HG03280 (cell line): Measurements from ENCODE around the gene TBP.

Experiments used
- ATAC-seq: cut with Tn5 transposase; IDR thresholded peaks from one replicate; pipeline ENCODE4 v1.9.1; 2021; ENCODE audit warnings: mild to moderate bottlenecking, moderate library complexity; ENCODE audit not compliant: unreplicated experiment

The TBP gene

DNA sequence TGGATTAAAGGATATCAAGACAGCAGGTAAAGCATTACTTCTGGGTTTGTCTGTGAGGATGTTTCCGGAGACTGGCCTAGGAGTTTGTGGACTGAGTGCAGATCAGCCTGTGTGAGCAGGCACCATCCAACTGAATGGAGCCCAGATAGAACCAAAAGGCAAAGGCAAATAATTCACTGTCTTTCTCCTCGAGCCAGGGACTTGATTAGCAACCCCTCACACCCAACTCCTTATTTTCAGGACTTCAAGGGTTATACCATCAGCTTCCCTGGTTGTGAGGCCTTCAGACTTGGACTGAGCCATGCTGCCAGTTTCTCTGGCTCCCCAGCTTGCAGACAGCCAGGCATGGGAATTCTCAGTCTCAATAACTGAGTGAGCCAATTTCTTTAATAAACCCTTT is 20.4 kb upstream of the TBP start:
- no peak for ATAC-seq

DNA sequence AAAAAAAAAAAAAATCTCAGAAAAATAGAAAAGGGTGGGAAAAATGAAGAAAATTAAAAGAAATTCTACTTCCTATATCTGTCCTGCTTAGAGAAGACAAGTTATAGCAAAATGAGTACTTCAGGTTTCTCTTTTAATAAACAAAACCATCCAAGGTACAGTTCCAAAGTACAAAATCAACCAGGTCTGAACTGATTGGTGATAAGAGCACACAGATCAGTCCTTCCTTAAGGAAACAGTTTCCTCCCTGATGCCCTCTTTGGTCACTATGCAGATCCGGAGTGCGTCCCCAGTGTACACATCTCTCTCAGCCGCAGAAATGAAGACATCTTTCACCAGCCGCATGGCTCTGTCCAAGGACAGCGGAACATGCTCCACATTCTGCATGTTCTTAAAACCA is 19.2 kb upstream of the TBP start:
- ATAC-seq: no peak

DNA sequence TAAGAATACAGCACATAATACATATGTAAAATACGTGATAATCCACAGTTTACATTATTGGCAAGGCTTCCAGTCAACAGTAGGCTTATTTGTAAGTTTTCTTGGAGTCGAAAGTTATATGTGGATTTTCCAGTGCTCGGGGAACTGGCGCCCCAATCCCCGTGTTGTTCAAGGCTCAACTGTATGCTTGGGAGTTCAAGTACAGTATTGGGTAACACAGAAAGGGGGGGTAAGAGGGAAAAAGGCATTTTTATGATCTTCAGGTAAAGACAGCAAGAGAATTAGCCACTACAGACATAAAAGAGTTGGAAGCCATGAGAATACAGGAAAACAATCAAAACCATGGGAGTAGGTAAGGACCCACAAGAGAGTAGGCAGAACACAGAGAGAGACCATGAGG is 17.5 kb upstream of the TBP start:
- ATAC-seq: no peak

DNA sequence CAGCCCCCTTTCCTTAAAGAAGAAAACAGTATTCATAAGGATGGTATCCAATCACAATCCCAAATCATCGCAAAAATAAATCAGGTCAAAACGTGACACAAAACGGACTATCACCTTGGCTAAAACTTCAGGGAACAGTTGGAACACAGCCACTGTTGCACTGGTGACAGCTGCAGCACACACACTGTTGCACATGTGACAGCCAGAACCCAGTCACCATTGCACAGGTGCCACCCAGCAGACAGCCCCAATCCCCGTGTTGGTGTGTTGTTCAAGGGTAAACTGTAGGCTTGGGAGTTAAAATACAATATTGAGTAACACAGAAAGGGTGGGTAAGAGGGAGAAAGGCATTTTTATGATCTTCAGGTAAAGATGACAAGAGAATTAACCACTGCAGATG is 16.8 kb upstream of the TBP start:
- no peak for ATAC-seq

DNA sequence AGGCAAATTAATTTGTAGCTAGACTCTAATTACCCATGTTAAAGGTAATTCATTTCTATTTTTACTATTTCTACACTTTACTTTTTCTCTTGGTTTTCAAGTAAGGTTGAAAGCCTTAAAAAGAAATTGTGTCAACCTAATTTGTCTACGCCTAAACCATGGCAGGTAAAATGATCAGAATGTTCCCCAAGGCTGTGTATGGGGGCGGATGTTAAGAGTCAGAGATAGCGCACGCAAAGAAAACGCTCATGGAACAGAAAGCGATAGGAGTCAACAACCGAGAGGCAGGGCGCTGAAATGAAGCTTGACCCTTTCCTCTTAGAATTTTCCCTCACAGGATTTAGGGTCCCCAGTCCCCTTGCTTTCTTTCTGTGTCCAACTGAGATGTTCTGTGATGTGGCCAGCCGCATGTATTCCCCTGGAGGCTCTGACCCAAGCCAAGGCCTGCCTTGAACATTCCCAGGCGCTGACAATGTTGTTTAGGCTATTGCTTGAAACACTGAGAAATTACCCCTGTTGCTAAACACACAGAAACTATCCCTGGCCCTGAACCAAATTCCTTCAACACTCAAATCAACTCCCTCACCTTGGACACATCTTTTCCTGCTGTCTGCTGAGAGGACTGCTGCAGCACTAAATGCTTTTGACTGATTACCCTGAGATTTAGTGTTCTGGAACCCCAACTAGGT is 12.0 kb upstream of the TBP start:
- no peak for ATAC-seq

DNA sequence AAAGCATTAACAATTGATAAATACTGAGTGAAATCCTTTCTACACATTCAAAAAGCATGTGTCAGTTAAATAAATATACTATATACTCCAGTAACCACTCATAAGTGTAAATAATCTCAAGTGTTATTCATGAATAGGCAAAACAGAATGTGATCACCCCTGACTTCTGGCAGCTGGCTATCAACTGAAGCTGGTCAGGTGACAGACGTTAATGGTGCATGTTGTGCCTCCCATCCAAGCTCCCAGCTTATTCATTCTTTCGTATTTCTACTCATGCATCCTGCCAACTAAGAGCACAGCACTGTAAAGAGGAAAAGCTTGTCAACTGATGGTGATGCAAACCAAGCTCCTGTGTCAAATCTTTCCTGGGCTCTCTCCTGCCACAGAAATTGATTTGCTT is 8.8 kb upstream of the TBP start:
- no peak for ATAC-seq

DNA sequence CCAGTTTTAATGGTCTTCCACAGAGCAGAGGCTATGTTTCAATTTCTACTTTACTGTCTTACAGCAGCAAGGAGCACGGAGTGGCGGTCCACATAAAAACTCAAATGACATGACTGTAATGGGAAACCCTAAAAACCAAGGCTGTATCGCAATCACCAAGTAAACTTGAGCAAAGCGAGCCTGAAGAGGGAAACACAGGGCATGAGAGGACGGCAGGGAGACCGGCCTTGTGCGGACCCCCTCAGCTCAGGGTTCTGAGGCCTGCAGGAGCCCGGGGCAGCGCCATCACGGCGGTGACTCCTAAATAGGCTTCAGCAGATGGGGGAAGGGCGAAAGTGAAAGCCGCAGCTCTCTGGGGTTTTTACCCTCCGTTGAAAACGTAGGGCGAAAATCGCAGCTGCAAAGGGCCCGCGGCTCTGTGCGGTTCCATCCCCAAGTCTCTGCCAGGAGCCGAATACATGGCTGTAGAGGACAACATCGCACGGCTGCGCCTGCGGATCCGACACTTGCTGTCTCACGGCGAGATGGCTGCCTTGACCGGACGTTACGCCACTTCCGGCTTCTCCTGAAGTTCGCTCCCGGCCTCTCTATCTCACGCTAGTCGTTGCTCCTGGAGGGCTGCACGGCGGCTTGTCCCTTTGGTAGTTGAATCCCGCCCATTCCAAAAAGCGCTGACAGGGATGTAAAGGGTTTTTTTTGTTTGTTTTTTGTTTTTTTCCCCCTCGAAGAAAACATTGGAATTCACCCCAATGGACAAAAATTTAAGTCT is 1.2 kb upstream of the TBP start, which contains the start of gene PSMB1:
Gene PSMB1 (minus strand): TSS at position 543 of the 769 bp plus-strand sequence. CDS start 65 bp downstream, at position 478.
- ATAC-seq: peak; percentile 51

DNA sequence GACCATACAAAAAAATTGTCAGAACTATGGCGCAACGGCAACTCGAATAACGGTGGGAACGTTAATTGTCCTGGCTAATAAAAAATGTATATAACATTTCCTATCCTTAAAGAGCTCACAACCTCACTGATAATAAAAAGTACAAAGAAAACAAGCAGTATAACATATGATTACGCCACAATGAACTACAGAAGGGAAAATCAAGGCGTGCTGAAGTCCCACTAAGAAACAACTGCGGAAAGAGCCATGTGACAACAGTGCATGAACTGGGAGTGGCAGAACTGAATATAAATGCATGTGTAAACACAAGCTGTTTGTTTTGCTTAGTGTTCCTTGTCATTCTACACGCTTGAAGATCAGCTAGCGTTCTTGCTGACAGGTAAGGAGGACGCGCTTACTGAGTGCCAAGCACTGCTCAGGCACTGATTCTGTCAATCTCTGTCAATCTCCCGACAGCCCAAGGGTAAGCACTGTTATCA is 596 bp upstream of the TBP start:
- peak; percentile 40 for ATAC-seq

DNA sequence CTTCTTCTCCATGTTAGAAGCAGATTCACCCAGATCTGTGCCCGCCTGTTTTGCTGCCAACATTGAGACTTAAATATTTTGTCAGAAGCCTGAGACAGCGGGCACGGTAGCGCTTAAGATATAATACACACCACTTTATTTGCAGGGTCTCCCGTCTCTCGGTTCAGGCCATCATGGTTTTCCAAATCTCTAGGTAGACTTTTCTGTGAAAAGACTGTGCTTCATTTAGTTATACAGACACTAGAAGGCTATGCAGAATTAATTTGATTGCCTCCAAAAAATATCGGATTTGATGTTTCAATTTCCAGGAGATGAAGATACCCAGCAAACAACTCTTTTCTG is 598 bp downstream of the TBP start:
- no peak for ATAC-seq

DNA sequence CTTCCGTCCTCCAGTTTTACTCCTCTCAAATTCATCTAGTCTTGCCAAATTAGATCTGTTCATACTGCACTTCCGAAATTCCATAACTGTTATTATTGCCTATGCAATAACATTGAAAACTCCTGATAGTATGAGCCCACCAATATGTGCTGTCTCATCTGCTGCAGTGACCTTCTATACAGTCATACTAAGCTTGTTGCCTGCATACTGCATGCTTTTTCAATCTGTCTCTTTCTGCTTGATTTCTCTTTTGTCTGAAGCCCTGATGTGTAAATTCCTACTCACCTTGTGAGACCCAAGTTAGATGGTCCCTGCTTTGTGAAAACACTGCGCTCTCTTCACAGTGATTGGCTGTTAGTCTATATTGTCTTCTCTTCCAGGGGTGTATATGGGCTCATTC is 1.1 kb downstream of the TBP start:
- no peak for ATAC-seq

DNA sequence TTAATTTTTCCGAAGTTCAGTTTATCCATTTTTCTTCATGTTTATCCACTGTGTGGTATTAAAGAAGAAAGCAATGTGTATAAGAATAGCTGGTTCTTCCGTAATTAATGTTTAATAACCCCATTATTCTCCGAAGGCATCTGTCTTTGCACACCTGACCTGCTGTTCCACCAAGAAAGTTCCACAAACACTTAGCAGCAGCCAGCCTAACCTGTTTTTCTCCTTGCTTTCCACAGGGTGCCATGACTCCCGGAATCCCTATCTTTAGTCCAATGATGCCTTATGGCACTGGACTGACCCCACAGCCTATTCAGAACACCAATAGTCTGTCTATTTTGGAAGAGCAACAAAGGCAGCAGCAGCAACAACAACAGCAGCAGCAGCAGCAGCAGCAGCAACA is 7.4 kb downstream of the TBP start:
- ATAC-seq: no peak

DNA sequence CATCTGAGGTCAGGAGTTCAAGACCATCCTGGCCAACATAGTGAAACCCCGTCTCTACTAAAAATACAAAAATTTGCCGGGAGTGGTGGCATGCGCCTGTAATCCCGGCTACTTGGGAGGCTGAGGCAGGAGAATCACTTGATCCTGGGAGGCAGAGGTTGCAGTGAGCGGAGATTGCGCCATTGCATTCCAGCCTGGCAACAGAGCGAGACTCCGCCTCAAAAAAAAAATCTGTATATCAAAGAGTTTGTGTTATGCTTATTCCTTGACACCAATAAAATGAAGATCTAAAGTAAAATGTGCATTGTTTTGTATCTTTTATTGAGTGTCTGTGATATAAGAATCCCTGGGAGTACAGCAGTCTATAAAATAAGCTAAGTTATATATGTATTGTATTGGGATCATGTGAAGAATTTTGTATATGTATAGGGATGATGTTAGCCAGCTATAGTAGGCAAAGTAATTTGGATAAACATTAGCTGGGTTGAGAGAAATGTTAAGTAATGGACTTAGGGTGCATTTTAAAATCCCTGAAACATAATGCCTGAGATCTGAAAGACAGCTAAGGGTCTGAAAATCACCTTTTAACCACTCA is 10.9 kb downstream of the TBP start:
- ATAC-seq: no peak

DNA sequence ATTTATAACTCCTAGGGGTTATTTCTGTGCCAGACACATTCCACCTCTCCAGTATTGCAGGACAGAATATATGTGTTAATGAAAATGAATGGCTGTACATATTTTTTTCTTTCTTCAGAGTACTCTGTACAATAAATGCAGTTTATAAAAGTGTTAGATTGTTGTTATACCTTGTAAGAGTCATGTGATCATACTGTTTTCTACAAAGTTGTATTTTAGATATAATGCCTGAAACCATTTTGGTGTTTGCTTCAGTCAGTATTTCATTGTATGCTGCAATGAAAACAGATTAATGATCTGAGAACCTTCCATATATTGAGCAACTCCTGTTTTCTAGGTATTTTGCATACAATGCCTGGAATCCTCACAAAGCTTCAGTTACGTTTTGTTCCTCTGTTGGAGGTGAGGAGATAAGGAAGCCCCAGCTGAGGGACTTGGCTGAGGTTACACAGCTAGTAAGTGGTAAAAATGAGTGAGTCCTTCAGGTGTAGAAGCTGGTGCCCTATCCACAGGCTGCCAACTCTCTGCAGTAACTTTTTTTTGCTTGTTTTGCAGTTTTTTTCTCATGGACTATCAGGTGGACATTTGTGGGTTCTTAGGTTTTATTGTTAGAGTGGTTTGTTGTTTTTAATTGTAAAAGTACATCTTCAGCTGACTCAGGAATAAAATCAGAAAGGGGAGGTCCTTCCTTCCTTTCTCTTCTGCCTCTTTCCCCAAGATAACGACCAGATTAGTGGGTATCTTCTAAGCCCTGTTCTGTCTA is 18.7 kb downstream of the TBP start:
- no peak for ATAC-seq

DNA sequence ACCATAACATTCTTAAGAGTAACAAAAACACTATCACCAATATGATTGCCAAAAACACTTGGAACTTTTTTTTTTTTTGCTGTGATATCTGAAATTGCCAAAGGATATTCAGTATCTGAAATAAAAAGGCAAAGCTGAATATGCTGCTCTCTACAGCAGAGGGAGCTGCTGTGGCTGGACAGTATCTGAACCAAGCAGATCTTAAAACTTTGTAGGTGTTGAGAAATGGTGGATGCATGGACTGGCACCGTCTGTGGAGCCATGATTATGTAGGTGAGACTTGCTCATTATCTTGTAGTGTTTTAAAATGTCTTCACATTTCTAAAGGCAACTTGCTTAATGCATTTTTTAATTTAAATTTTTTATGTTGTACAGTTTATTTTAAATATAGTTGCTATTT is 21.1 kb downstream of the TBP start:
- no peak for ATAC-seq

DNA sequence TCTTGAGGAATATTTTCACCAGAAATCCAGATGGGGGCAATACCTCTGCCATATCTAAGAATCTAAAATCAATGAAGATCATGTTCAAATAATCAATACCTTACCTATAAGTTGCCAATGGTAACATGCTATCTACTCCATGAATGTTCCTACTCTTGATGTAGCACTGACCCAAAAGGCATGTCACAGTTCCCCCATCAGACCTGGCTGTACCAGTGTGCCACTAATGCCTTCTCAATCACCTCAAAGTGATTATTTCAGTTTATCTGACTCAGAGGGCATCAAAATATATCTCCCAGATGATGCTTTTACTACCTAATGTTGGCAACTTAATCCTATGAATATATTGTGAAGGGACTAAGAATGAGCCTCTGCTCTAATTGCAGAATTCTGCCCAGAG is 24.7 kb downstream of the TBP start:
- ATAC-seq: no peak

DNA sequence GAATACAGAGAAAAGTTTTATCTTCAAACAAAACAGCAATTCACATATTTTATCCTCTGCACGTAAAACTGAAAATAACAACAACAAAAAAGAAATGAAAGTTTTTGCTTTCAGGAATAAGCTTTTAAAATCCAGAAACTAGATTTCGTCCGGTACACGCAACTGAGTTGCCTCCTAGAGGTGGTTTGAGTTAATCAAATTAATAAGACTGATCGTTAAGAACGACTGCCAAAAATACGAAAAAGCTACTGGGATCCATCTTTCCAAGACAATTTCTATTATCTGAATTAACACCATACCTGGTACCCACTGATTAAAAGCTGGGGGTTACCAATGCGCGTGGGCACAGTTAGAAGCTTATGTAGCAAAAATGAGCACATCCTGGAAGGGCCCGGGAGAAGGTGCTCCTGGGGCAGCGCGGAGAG is 29.6 kb downstream of the TBP start:
- no peak for ATAC-seq

DNA sequence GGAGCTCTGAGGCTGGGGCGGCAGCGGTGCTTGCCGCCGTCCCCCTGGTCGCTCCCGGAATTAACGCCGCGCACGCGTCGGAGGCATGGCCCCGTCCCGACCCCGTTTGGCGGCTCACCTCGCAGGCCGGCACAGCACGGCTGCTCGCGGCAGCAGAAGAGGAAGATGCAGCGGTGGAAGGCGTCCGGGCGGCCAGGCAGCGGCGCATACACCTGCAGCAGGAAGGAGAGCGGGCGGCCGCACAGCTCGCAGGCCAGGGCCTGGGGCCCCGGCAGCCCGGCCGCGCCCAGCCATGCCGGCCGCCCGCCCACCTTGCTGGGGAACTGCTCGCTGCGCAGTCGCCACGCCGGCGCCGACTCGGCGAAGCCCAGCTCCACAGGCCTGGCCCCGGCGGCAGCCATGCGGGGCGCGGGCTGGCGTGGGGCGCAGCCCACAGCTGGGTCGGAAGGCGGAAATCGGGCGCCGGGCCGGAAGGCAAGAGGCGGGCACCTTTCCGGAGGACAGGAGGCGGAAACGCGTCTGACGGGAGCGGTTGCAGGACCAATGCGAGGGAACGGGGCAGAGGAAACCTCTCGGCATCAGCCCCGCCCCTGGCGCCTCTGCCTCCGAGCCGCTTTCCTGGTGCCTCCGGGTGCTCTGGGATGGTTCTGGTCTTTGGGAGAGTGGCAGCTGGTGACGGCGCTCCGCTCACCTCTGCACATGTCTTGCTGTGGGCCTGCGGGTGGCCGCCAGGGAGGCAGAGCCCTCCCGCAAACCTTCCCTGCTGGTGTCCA is 30.2 kb downstream of the TBP start, which contains the start of gene PDCD2:
Gene PDCD2 (minus strand): TSS at position 457 of the 773 bp plus-strand sequence. CDS start 56 bp downstream, at position 401.
- ATAC-seq: peak; percentile 99

DNA sequence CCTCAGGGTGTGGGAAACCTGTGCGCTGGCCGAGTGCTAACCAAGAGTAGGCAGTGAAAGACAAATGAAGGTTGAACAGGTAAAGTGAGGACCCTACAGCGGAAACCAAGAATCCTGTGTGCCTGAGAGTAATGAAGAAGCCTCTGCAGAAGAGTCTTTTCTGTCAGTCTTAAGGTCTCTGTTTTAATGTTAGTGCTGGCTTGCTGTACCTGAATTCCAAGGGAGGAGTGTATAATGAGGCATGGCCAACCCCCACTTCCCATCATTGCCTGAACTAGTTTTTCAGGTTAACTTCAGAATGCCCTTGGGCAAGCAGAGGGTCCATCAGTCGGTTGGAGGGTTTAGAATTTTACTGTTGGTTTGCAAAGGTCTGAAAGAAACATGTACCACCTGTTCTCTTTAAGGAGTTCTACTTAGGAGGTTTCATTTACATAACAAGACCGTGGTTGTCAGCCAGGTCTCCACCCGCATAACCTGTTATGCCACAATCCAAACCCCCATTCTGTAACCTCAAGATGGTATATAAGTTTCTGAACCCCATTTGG is 30.9 kb downstream of the TBP start:
- peak; percentile 31 for ATAC-seq

DNA sequence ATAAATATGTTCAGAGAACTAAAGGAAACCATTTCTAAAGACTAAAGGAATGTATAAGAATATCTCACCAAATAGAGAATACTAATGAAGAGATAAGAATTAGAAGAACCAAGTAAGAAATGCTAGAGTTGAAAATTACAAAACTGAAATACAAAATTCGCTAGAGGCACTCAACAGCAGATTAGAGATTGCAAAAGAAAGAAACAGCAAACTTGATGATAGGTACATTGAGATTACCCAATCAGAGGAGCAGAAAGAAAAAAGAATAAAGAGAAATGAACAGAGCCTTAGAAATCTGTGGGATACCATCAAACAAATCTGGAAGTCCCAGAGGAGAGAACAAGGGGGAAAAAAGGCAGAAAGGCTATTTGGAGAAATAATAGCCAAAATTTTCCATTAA is 36.6 kb downstream of the TBP start:
- ATAC-seq: no peak

DNA sequence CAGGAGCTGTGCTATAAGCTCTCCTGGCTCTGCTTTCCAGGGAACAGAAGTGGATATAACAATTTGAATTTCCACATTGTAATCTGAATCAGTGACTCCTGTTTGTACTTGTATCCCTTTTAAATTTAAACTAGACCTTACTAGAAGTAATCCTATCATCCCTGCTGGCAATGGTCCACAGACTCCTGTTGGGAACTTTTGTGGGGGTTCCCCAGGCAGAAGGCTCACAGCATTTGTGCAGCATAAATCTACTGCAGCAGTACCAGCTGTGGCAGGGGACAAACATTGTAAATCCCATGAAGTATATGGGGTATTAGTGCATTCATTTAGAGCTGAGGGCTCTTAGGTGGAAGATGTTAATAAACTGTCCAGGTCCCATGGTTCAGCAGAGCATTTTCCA is 42.3 kb downstream of the TBP start:
- ATAC-seq: no peak
